HTR-8/SVneo (cell line): ENCODE measurements around the gene PNO1.
"Not testable (repeated sequence)": the region's sequence is repeated elsewhere in the genome, so short reads cannot be mapped to it uniquely, and the experiment has no call there.

Experiments used
- DNase-seq: peaks from one replicate; pipeline ENCODE4 v3.0.0; 2011; ENCODE audit warnings: low spot score, mixed read lengths; ENCODE audit not compliant: insufficient read length
- FAIRE-seq: peaks from 2 replicates; lab custom pipeline; 2011; peaks lifted over from hg19 to GRCh38; lab: Jason Lieb, UNC

Gene PNO1

GRCh38 chr2:68155618-68156017, 2.1 kb upstream of the PNO1 start:
- DNase-seq (no peak), FAIRE-seq (no peak)

- FAIRE-seq: no peak
- DNase-seq: no peak
These were observed 1.3 kb upstream of the PNO1 start for GRCh38 chr2:68156419-68156818.

- no peak for FAIRE-seq
- DNase-seq: peak; percentile 59
These were observed 686 bp upstream of the PNO1 start for GRCh38 chr2:68157002-68157401.

- no peak for DNase-seq
- no peak for FAIRE-seq
These were observed 403 bp downstream of the PNO1 start for GRCh38 chr2:68158134-68158447.

- no peak for DNase-seq
- no peak for FAIRE-seq
These were observed 6.0 kb downstream of the PNO1 start for GRCh38 chr2:68163641-68164040.

- no peak for FAIRE-seq
- no peak for DNase-seq
These were observed 9.5 kb downstream of the PNO1 start for GRCh38 chr2:68167186-68167585.

GRCh38 chr2:68169308-68169707, 11.6 kb downstream of the PNO1 start:
- DNase-seq (no peak), FAIRE-seq (no peak)

GRCh38 chr2:68171146-68171545, 13.5 kb downstream of the PNO1 start:
- no peak for DNase-seq
- FAIRE-seq: no peak

GRCh38 chr2:68171684-68172083, 14.0 kb downstream of the PNO1 start:
- DNase-seq (no peak), FAIRE-seq (no peak)

GRCh38 chr2:68172521-68172920, 14.8 kb downstream of the PNO1 start:
- DNase-seq: no peak
- no peak for FAIRE-seq

GRCh38 chr2:68172990-68173700, 15.5 kb downstream of the PNO1 start:
- no peak for DNase-seq
- FAIRE-seq: no peak

- FAIRE-seq, DNase-seq: not testable (repeated sequence)
These were observed 17.5 kb downstream of the PNO1 start for GRCh38 chr2:68175210-68175609.

GRCh38 chr2:68176657-68177056, 19.0 kb downstream of the PNO1 start:
- DNase-seq (no peak), FAIRE-seq (no peak)

GRCh38 chr2:68177541-68177940, 19.9 kb downstream of the PNO1 start:
- FAIRE-seq (no peak), DNase-seq (no peak)

- DNase-seq (no peak), FAIRE-seq (no peak)
These were observed 20.7 kb downstream of the PNO1 start for GRCh38 chr2:68178432-68178831.

- DNase-seq: no peak
These were observed 21.4 kb downstream of the PNO1 start for GRCh38 chr2:68178954-68179627.

GRCh38 chr2:68182902-68183301, 25.2 kb downstream of the PNO1 start:
- FAIRE-seq (no peak), DNase-seq (no peak)

More at GRCh38 chr2:68178954-68179627, 21.4 kb downstream of the PNO1 start:
- FAIRE-seq: no peak

- FAIRE-seq: no peak
- peak; percentile 30 for DNase-seq
These were observed 28.0 kb downstream of the PNO1 start for GRCh38 chr2:68185541-68186164.

- DNase-seq (no peak), FAIRE-seq (no peak)
These were observed 29.6 kb downstream of the PNO1 start for GRCh38 chr2:68187329-68187728.

- DNase-seq (no peak), FAIRE-seq (no peak)
These were observed 31.1 kb downstream of the PNO1 start for GRCh38 chr2:68188831-68189230.

GRCh38 chr2:68189991-68190784, 32.5 kb downstream of the PNO1 start:
- FAIRE-seq (no peak), DNase-seq (no peak)
